Measurements from ENCODE around the gene ZNF157.

DNA sequence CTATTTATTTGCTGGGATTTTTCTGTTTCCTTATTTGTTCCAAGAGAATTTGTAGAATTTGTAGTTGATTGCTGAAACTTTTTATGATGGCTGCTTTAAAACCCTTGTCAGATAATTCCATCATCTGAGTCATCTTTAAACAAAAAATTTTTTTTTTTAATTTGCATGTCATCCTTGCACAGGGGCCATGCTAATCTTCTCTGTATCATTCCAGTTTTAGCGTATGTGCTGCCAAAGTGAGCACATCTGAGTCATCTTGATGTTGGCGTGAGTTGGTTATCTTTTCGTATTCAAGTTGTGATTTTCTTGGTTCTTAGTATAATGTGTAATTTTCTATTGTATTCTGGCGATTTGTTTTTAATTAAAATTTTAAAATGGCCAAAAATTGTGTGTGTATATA lies 18.7 kb upstream of the ZNF157 start:
- TF ChIP-seq EZH2 (IDR thresholded peaks at IDR 0.05; ENCODE audit: borderline replicate concordance, control insufficient read depth, low read depth, low read length) (no peak), GABPA (IDR thresholded peaks at IDR 0.05; ENCODE audit: low read depth) (no peak), ZNF274 (IDR thresholded peaks at IDR 0.05; ENCODE audit: insufficient read depth, insufficient read length) (no peak), SP1 (IDR thresholded peaks at IDR 0.05; ENCODE audit: low read depth, low read length) (no peak), ETV6 (conservative IDR thresholded peaks at IDR 0.05 in 1 of 2, IDR thresholded peaks at IDR 0.05 in 1 of 2; ENCODE audit: borderline replicate concordance in 1 of 2, low read depth in 1 of 2) (no peak)
- TF ChIP-seq, protein P1, sequence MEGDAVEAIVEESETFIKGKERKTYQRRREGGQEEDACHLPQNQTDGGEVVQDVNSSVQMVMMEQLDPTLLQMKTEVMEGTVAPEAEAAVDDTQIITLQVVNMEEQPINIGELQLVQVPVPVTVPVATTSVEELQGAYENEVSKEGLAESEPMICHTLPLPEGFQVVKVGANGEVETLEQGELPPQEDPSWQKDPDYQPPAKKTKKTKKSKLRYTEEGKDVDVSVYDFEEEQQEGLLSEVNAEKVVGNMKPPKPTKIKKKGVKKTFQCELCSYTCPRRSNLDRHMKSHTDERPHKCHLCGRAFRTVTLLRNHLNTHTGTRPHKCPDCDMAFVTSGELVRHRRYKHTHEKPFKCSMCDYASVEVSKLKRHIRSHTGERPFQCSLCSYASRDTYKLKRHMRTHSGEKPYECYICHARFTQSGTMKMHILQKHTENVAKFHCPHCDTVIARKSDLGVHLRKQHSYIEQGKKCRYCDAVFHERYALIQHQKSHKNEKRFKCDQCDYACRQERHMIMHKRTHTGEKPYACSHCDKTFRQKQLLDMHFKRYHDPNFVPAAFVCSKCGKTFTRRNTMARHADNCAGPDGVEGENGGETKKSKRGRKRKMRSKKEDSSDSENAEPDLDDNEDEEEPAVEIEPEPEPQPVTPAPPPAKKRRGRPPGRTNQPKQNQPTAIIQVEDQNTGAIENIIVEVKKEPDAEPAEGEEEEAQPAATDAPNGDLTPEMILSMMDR (IDR thresholded peaks at IDR 0.05 in 2 of 3, conservative IDR thresholded peaks at IDR 0.05 in 1 of 3; ENCODE audit: control insufficient read depth in 2 of 3, extremely low read depth in 1 of 3, insufficient read depth in 1 of 3, low read depth in 3 of 3, low read length in 3 of 3): no peak
- TF ChIP-seq, protein P2, sequence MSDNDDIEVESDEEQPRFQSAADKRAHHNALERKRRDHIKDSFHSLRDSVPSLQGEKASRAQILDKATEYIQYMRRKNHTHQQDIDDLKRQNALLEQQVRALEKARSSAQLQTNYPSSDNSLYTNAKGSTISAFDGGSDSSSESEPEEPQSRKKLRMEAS (IDR thresholded peaks at IDR 0.05; ENCODE audit: low read depth, low read length): no peak
- TF ChIP-seq, protein P3, sequence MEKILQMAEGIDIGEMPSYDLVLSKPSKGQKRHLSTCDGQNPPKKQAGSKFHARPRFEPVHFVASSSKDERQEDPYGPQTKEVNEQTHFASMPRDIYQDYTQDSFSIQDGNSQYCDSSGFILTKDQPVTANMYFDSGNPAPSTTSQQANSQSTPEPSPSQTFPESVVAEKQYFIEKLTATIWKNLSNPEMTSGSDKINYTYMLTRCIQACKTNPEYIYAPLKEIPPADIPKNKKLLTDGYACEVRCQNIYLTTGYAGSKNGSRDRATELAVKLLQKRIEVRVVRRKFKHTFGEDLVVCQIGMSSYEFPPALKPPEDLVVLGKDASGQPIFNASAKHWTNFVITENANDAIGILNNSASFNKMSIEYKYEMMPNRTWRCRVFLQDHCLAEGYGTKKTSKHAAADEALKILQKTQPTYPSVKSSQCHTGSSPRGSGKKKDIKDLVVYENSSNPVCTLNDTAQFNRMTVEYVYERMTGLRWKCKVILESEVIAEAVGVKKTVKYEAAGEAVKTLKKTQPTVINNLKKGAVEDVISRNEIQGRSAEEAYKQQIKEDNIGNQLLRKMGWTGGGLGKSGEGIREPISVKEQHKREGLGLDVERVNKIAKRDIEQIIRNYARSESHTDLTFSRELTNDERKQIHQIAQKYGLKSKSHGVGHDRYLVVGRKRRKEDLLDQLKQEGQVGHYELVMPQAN (conservative IDR thresholded peaks at IDR 0.05): no peak
- TF ChIP-seq, protein P4, sequence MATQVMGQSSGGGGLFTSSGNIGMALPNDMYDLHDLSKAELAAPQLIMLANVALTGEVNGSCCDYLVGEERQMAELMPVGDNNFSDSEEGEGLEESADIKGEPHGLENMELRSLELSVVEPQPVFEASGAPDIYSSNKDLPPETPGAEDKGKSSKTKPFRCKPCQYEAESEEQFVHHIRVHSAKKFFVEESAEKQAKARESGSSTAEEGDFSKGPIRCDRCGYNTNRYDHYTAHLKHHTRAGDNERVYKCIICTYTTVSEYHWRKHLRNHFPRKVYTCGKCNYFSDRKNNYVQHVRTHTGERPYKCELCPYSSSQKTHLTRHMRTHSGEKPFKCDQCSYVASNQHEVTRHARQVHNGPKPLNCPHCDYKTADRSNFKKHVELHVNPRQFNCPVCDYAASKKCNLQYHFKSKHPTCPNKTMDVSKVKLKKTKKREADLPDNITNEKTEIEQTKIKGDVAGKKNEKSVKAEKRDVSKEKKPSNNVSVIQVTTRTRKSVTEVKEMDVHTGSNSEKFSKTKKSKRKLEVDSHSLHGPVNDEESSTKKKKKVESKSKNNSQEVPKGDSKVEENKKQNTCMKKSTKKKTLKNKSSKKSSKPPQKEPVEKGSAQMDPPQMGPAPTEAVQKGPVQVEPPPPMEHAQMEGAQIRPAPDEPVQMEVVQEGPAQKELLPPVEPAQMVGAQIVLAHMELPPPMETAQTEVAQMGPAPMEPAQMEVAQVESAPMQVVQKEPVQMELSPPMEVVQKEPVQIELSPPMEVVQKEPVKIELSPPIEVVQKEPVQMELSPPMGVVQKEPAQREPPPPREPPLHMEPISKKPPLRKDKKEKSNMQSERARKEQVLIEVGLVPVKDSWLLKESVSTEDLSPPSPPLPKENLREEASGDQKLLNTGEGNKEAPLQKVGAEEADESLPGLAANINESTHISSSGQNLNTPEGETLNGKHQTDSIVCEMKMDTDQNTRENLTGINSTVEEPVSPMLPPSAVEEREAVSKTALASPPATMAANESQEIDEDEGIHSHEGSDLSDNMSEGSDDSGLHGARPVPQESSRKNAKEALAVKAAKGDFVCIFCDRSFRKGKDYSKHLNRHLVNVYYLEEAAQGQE (IDR thresholded peaks at IDR 0.05; ENCODE audit: low read depth, low read length): no peak
